GM12864 (cell line): ENCODE results near the gene ACD.

Source experiments
- DNase-seq: peaks from one replicate; pipeline ENCODE4 v3.0.0-alpha.2; 2011; ENCODE audit warnings: low read depth
- H3K4me3 ChIP-seq: 2 replicates; pipeline ENCODE4 v1.5.1; 2011; ENCODE audit warnings: mild to moderate bottlenecking, low read depth, low read length, control low read depth
- CTCF ChIP-seq: IDR thresholded peaks from 2 replicates; pipeline ENCODE4 v1.5.1; 2011; ENCODE audit warnings: low read depth, mild to moderate bottlenecking, moderate library complexity, low read length, control low read depth, inconsistent platforms; ENCODE audit errors: missing control alignments

Gene ACD

GRCh38 chr16:67664871-67665270 lies 4.8 kb upstream of the ACD start:
- TF ChIP-seq CTCF = no peak
- no peak overlapping the region for H3K4me3 ChIP-seq
- DNase-seq = no peak

- no peak for TF ChIP-seq CTCF
- no peak for DNase-seq
- no peak overlapping the region for H3K4me3 ChIP-seq
Measured at GRCh38 chr16:67664258-67664657, 4.2 kb upstream of the ACD start.

- no peak for TF ChIP-seq CTCF
- no peak for DNase-seq
- H3K4me3 ChIP-seq = no peak overlapping the region
Measured at GRCh38 chr16:67663877-67664222, 3.8 kb upstream of the ACD start.

GRCh38 chr16:67663151-67663876 lies 3.3 kb upstream of the ACD start:
- no peak overlapping the region for H3K4me3 ChIP-seq
- peak; percentile 44 for TF ChIP-seq CTCF
- DNase-seq = no peak

GRCh38 chr16:67662653-67663010 lies 2.6 kb upstream of the ACD start:
- no peak for DNase-seq
- H3K4me3 ChIP-seq = no peak overlapping the region
- TF ChIP-seq CTCF = no peak

- no peak for DNase-seq
- no peak for TF ChIP-seq CTCF
- no peak overlapping the region for H3K4me3 ChIP-seq
Measured at GRCh38 chr16:67661886-67662652, 2.0 kb upstream of the ACD start.
